GM23338 (cell line): ENCODE results near the gene SLC25A11. TPM values are rescaled to one million over a fixed set of nuclear protein-coding genes. Genes with fewer than 3 reads are reported as not detected.

Source experiments
- ATAC-seq: fragments of 200-7000 bp; cut with Tn5 transposase; 3 replicates; pipeline ENCODE4 v1.9.1; 2020
- DNase-seq: peaks from one replicate; pipeline ENCODE4 v3.0.0-alpha.2; 2015; ENCODE audit warnings: low spot score
- H2AFZ ChIP-seq: fragments of 200-600 bp; sonication (generic); 2 replicates; pipeline ENCODE4 v1.8.0; 2016; ENCODE audit warnings: antibody characterized with exemption, mild to moderate bottlenecking, moderate library complexity
- H3F3A ChIP-seq: fragments of 200-600 bp; sonication (generic); replicated peaks from 2 replicates; pipeline ENCODE4 v1.8.0; 2017; ENCODE audit warnings: antibody characterized with exemption, mixed run types, low read depth
- H3K27ac ChIP-seq: fragments of 200-600 bp; sonication (generic); 2 replicates; pipeline ENCODE4 v1.6.1; 2016; ENCODE audit warnings: low read depth
- H3K27me3 ChIP-seq: fragments of 200-600 bp; sonication (generic); 2 replicates; pipeline ENCODE4 v1.8.0; 2016; ENCODE audit warnings: mild to moderate bottlenecking, mixed run types, moderate library complexity; ENCODE audit not compliant: insufficient read depth
- H3K36me3 ChIP-seq: fragments of 200-600 bp; sonication (generic); 2 replicates; pipeline ENCODE4 v1.8.0; 2016; ENCODE audit warnings: mild to moderate bottlenecking; ENCODE audit not compliant: insufficient read depth
- H3K4me1 ChIP-seq: fragments of 200-600 bp; sonication (generic); 2 replicates; pipeline ENCODE4 v1.8.0; 2016; ENCODE audit warnings: mild to moderate bottlenecking, moderate library complexity; ENCODE audit not compliant: insufficient read depth
- H3K4me2 ChIP-seq: fragments of 200-600 bp; sonication (generic); 2 replicates; pipeline ENCODE4 v1.7.1; 2017; ENCODE audit warnings: mixed run types
- H3K4me3 ChIP-seq: fragments of 200-600 bp; sonication (generic); 2 replicates; pipeline ENCODE4 v1.6.1; 2016; ENCODE audit warnings: mixed run types
- H3K79me2 ChIP-seq: fragments of 200-600 bp; sonication (generic); replicated peaks from 2 replicates; pipeline ENCODE4 v1.8.0; 2017; ENCODE audit warnings: mild to moderate bottlenecking; ENCODE audit not compliant: insufficient read depth
- H3K9me2 ChIP-seq: fragments of 200-600 bp; sonication (generic); 2 replicates; pipeline ENCODE4 v1.8.0; 2017; ENCODE audit not compliant: insufficient read depth
- H4K20me1 ChIP-seq: fragments of 200-600 bp; sonication (generic); replicated peaks from 2 replicates; pipeline ENCODE4 v1.8.0; 2017; ENCODE audit warnings: mild to moderate bottlenecking; ENCODE audit not compliant: insufficient read depth
- H3K27ac Mint-ChIP-seq: 2 replicates; pipeline ENCODE4 v1.8.0; 2020; ENCODE audit warnings: inconsistent platforms, mild to moderate bottlenecking, moderate library complexity, mixed read lengths
- H3K27me3 Mint-ChIP-seq: 3 replicates; pipeline ENCODE4 v1.8.0; 2022; ENCODE audit warnings: low read depth, mild to moderate bottlenecking, moderate library complexity, mixed read lengths, inconsistent platforms; ENCODE audit not compliant: insufficient read depth, poor library complexity
- H3K36me3 Mint-ChIP-seq: 3 replicates; pipeline ENCODE4 v1.8.0; 2021; ENCODE audit warnings: low read depth, mild to moderate bottlenecking, inconsistent platforms, moderate library complexity, mixed read lengths
- H3K4me1 Mint-ChIP-seq: 3 replicates; pipeline ENCODE4 v1.8.0; 2020; ENCODE audit warnings: mild to moderate bottlenecking, inconsistent platforms, mixed read lengths
- H3K4me3 Mint-ChIP-seq: 3 replicates; pipeline ENCODE4 v1.8.0; 2021; ENCODE audit warnings: moderate library complexity, mild to moderate bottlenecking, inconsistent platforms, mixed read lengths
- H3K9me3 Mint-ChIP-seq: 3 replicates; pipeline ENCODE4 v1.8.0; 2020; ENCODE audit warnings: moderate library complexity, mild to moderate bottlenecking, inconsistent platforms, mixed read lengths
- CREB1 ChIP-seq: fragments of 250-450 bp; sonication (Bioruptor Pico); IDR thresholded peaks from 2 replicates; pipeline ENCODE4 v1.5.0; 2020; ENCODE audit warnings: low read depth, mild to moderate bottlenecking, moderate library complexity
- EZH2 ChIP-seq: fragments of 200-600 bp; sonication (generic); IDR thresholded peaks from one replicate; pipeline ENCODE4 v1.8.0; 2017; ENCODE audit warnings: antibody characterized with exemption, mild to moderate bottlenecking, low read depth; ENCODE audit not compliant: unreplicated experiment
- JUNB ChIP-seq: IDR thresholded peaks from one replicate; pipeline ENCODE4 v1.6.1; 2016; ENCODE audit warnings: antibody characterized with exemption; ENCODE audit not compliant: unreplicated experiment
- NANOG ChIP-seq: IDR thresholded peaks from 2 replicates; pipeline ENCODE4 v1.6.1; 2016; ENCODE audit warnings: antibody characterized with exemption, borderline replicate concordance
- POLR2AphosphoS5 ChIP-seq: IDR thresholded peaks from 2 replicates; pipeline ENCODE4 v1.6.1; 2016; ENCODE audit warnings: antibody characterized with exemption, low read depth
- ZNF114 ChIP-seq: fragments of 250-450 bp; sonication (Bioruptor Pico); IDR thresholded peaks from 2 replicates; pipeline ENCODE4 v1.5.0; 2020; ENCODE audit warnings: mild to moderate bottlenecking, moderate library complexity
- polyA plus RNA-seq: library from polyadenylated mRNA; unstranded; fragments of >200 nt; fragmentation: Nextera tagmentation; extraction: Ambion mirVana; gene quantifications from 2 replicates; pipeline ENCODE4 v1.2.1, GENCODE V29; 2016
- total RNA-seq: library from RNA; depleted of rRNA; stranded (reverse); fragments of >200 nt; shearing (Covaris generic); gene quantifications from 2 replicates; pipeline ENCODE4 v1.2.3, GENCODE V29; 2014
- TF ChIP-seq, protein P1 (sequence below), 2 experiments: fragments of 200-600 bp in 1 of 2; sonication (generic) in 1 of 2; conservative IDR thresholded peaks; 2 replicates each; pipeline versions ENCODE4 v1.5.1 to v1.6.1; 2016 to 2017; ENCODE audit warnings: antibody characterized with exemption in 2 of 2, low read depth in 2 of 2, mild to moderate bottlenecking in 2 of 2, moderate library complexity in 1 of 2
- TF ChIP-seq, protein P2 (sequence below): IDR thresholded peaks from one replicate; pipeline ENCODE4 v1.6.1; 2018; ENCODE audit warnings: antibody characterized with exemption; ENCODE audit not compliant: unreplicated experiment
- TF ChIP-seq, protein P3 (sequence below): fragments of 250-450 bp; sonication (Bioruptor Pico); IDR thresholded peaks from 2 replicates; pipeline ENCODE4 v1.5.0; 2020; ENCODE audit warnings: mild to moderate bottlenecking, moderate library complexity

Gene SLC25A11
- total and polyA plus RNA-seq, 2 experiments from 2014 or later, result 37.8 to 73.6 TPM

DNA sequence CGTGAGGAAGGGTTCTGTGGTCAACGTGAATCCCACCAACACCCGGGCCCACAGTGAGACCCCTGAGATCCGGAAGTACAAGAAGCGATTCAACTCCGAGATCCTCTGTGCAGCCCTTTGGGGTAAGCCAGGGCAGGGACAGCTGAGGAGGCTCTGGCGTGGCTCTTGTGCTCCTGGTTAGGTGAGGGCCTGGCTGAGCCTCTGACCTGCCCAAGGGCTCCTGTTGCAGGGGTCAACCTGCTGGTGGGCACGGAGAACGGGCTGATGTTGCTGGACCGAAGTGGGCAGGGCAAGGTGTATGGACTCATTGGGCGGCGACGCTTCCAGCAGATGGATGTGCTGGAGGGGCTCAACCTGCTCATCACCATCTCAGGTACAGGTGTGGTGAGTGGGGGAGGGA, 44.7 kb downstream of the SLC25A11 start (continued):
- TF ChIP-seq CREB1 (CRISPR knock-in tag) (no peak), JUNB (no peak), EZH2 (no peak), ZNF114 (CRISPR knock-in tag) (no peak)
- TF ChIP-seq, protein P1, sequence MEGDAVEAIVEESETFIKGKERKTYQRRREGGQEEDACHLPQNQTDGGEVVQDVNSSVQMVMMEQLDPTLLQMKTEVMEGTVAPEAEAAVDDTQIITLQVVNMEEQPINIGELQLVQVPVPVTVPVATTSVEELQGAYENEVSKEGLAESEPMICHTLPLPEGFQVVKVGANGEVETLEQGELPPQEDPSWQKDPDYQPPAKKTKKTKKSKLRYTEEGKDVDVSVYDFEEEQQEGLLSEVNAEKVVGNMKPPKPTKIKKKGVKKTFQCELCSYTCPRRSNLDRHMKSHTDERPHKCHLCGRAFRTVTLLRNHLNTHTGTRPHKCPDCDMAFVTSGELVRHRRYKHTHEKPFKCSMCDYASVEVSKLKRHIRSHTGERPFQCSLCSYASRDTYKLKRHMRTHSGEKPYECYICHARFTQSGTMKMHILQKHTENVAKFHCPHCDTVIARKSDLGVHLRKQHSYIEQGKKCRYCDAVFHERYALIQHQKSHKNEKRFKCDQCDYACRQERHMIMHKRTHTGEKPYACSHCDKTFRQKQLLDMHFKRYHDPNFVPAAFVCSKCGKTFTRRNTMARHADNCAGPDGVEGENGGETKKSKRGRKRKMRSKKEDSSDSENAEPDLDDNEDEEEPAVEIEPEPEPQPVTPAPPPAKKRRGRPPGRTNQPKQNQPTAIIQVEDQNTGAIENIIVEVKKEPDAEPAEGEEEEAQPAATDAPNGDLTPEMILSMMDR (conservative IDR thresholded peaks at IDR 0.05; ENCODE audit: low read depth in 2 of 2), result no peak

DNA sequence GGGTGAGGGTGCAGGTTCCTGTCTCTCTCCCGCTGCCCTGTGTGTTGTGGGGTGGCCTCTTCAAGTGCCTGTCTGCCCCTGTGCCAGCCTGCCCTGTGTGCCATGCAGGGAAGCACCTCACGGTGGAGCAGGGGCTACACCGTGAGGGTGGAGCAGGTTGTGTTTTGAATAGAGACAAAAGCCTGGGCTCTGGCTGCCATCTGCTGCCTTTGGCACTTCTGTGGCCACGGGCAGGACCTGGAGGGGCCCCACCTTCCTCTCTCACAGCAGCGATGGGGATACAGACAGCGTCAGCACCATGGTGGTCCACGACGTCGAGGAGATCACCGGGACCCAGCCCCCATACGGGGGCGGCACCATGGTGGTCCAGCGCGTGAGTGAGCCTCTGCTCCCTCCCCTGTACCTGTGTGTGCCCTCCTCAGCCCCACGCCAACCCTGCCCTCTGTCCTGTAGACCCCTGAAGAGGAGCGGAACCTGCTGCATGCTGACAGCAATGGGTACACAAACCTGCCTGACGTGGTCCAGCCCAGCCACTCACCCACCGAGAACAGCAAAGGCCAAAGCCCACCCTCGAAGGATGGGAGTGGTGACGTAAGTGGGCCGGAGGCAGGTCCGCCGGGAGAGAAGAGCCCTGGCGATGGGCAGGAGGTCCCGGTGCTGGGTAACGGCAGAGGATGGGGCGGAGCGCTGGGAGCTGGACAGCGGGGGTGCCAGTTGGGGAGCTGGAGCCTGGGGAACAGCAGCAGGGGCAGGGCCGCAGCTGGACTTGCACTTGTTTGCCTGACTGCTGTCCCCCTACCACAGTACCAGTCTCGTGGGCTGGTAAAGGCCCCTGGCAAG, 45.9 kb downstream of the SLC25A11 start:
- no peak for ATAC-seq
- Mint-ChIP-seq H3K4me1 (peaks cover 20% of the 10 kb centered on the region), H3K4me3 (no peak overlapping the region), H3K9me3 (no peaks in the 10 kb centered on the region), H3K27ac (no peak overlapping the region), H3K36me3 (peaks cover 26% of the 10 kb centered on the region), H3K27me3 (peaks cover 23% of the 10 kb centered on the region)
- no peak overlapping the region for H3K4me2 ChIP-seq
- H3K36me3 ChIP-seq, result no peaks in the 10 kb centered on the region; the same call in 1 of the 2 replicates
- DNase-seq, result no peak
- peaks cover 13% of the 10 kb centered on the region; the same call in 1 of the 2 replicates for H3F3A ChIP-seq
- no peaks in the 10 kb centered on the region for H3K27me3 ChIP-seq
- H3K4me3 ChIP-seq, result no peak overlapping the region
- H2AFZ ChIP-seq, result no peak overlapping the region
- no peaks in the 10 kb centered on the region for H4K20me1 ChIP-seq
- H3K9me2 ChIP-seq, result no peaks in the 10 kb centered on the region
- peaks cover 5% of the 10 kb centered on the region; the same call in 1 of the 2 replicates for H3K4me1 ChIP-seq
- H3K27ac ChIP-seq, result no peak overlapping the region
- H3K79me2 ChIP-seq, result no peaks in the 10 kb centered on the region
- TF ChIP-seq JUNB (no peak), POLR2AphosphoS5 (no peak), ZNF114 (CRISPR knock-in tag) (no peak), CREB1 (CRISPR knock-in tag) (no peak), NANOG (no peak)
- TF ChIP-seq, protein P2, sequence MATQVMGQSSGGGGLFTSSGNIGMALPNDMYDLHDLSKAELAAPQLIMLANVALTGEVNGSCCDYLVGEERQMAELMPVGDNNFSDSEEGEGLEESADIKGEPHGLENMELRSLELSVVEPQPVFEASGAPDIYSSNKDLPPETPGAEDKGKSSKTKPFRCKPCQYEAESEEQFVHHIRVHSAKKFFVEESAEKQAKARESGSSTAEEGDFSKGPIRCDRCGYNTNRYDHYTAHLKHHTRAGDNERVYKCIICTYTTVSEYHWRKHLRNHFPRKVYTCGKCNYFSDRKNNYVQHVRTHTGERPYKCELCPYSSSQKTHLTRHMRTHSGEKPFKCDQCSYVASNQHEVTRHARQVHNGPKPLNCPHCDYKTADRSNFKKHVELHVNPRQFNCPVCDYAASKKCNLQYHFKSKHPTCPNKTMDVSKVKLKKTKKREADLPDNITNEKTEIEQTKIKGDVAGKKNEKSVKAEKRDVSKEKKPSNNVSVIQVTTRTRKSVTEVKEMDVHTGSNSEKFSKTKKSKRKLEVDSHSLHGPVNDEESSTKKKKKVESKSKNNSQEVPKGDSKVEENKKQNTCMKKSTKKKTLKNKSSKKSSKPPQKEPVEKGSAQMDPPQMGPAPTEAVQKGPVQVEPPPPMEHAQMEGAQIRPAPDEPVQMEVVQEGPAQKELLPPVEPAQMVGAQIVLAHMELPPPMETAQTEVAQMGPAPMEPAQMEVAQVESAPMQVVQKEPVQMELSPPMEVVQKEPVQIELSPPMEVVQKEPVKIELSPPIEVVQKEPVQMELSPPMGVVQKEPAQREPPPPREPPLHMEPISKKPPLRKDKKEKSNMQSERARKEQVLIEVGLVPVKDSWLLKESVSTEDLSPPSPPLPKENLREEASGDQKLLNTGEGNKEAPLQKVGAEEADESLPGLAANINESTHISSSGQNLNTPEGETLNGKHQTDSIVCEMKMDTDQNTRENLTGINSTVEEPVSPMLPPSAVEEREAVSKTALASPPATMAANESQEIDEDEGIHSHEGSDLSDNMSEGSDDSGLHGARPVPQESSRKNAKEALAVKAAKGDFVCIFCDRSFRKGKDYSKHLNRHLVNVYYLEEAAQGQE, result no peak
- TF ChIP-seq, protein P3, sequence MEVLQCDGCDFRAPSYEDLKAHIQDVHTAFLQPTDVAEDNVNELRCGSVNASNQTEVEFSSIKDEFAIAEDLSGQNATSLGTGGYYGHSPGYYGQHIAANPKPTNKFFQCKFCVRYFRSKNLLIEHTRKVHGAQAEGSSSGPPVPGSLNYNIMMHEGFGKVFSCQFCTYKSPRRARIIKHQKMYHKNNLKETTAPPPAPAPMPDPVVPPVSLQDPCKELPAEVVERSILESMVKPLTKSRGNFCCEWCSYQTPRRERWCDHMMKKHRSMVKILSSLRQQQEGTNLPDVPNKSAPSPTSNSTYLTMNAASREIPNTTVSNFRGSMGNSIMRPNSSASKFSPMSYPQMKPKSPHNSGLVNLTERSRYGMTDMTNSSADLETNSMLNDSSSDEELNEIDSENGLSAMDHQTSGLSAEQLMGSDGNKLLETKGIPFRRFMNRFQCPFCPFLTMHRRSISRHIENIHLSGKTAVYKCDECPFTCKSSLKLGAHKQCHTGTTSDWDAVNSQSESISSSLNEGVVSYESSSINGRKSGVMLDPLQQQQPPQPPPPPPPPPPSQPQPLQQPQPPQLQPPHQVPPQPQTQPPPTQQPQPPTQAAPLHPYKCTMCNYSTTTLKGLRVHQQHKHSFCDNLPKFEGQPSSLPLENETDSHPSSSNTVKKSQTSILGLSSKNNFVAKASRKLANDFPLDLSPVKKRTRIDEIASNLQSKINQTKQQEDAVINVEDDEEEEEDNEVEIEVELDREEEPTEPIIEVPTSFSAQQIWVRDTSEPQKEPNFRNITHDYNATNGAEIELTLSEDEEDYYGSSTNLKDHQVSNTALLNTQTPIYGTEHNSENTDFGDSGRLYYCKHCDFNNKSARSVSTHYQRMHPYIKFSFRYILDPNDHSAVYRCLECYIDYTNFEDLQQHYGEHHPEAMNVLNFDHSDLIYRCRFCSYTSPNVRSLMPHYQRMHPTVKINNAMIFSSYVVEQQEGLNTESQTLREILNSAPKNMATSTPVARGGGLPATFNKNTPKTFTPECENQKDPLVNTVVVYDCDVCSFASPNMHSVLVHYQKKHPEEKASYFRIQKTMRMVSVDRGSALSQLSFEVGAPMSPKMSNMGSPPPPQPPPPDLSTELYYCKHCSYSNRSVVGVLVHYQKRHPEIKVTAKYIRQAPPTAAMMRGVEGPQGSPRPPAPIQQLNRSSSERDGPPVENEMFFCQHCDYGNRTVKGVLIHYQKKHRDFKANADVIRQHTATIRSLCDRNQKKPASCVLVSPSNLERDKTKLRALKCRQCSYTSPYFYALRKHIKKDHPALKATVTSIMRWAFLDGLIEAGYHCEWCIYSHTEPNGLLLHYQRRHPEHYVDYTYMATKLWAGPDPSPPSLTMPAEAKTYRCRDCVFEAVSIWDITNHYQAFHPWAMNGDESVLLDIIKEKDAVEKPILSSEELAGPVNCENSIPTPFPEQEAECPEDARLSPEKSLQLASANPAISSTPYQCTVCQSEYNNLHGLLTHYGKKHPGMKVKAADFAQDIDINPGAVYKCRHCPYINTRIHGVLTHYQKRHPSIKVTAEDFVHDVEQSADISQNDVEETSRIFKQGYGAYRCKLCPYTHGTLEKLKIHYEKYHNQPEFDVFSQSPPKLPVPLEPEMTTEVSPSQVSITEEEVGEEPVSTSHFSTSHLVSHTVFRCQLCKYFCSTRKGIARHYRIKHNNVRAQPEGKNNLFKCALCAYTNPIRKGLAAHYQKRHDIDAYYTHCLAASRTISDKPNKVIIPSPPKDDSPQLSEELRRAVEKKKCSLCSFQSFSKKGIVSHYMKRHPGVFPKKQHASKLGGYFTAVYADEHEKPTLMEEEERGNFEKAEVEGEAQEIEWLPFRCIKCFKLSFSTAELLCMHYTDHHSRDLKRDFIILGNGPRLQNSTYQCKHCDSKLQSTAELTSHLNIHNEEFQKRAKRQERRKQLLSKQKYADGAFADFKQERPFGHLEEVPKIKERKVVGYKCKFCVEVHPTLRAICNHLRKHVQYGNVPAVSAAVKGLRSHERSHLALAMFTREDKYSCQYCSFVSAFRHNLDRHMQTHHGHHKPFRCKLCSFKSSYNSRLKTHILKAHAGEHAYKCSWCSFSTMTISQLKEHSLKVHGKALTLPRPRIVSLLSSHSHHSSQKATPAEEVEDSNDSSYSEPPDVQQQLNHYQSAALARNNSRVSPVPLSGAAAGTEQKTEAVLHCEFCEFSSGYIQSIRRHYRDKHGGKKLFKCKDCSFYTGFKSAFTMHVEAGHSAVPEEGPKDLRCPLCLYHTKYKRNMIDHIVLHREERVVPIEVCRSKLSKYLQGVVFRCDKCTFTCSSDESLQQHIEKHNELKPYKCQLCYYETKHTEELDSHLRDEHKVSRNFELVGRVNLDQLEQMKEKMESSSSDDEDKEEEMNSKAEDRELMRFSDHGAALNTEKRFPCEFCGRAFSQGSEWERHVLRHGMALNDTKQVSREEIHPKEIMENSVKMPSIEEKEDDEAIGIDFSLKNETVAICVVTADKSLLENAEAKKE (CRISPR knock-in tag), result no peak
- TF ChIP-seq, protein P1 (conservative IDR thresholded peaks at IDR 0.05; ENCODE audit: low read depth in 2 of 2), result no peak
